H1 (cell line): ENCODE data around the gene RNF126. TPM values are rescaled to one million over a fixed set of nuclear protein-coding genes. Genes with fewer than 3 reads are reported as not detected.

Source experiments
- CTCF ChIA-PET: fragments of 300-600 bp; sonication (Branson Sonifier 250); formaldehyde crosslinking; loops from one replicate; lab custom pipeline; 2021; ENCODE audit not compliant: partially characterized antibody; lab: Charles Lee
- POLR2A ChIA-PET: fragments of 300-600 bp; sonication (Branson Sonifier 250); formaldehyde crosslinking; loops from one replicate; lab custom pipeline; 2021; ENCODE audit warnings: inconsistent platforms; ENCODE audit not compliant: partially characterized antibody; lab: Charles Lee
- DNase-seq, 2 experiments: peaks; one replicate each; pipeline versions ENCODE4 v3.0.0 to v3.0.0-alpha.2; 2010 to 2022; ENCODE audit warnings: low spot score in 2 of 2, low read depth in 1 of 2, mixed read lengths in 1 of 2
- FAIRE-seq: peaks from 2 replicates; lab custom pipeline; 2011; peaks lifted over from hg19 to GRCh38; lab: Jason Lieb, UNC
- H2AFZ ChIP-seq: 2 replicates; pipeline ENCODE4 v1.8.1; 2012; ENCODE audit warnings: low read length, inconsistent platforms
- H2AK5ac ChIP-seq: 2 replicates; pipeline ENCODE4 v1.6.1; 2013; ENCODE audit warnings: low read depth, low read length
- H2BK120ac ChIP-seq: replicated peaks from 2 replicates; pipeline ENCODE3; 2013; ENCODE audit warnings: low read depth, low read length, inconsistent platforms
- H2BK12ac ChIP-seq: 2 replicates; pipeline ENCODE4 v1.6.1; 2013; ENCODE audit warnings: low read depth, low read length
- H2BK15ac ChIP-seq: 2 replicates; pipeline ENCODE4 v1.6.1; 2013; ENCODE audit warnings: low read length
- H2BK20ac ChIP-seq: 2 replicates; pipeline ENCODE4 v1.6.1; 2013; ENCODE audit warnings: low read length
- H2BK5ac ChIP-seq: 2 replicates; pipeline ENCODE4 v1.6.1; 2013; ENCODE audit warnings: low read depth, low read length
- H3K14ac ChIP-seq: 2 replicates; pipeline ENCODE4 v1.6.1; 2013; ENCODE audit warnings: inconsistent platforms; ENCODE audit not compliant: insufficient read length
- H3K18ac ChIP-seq: 2 replicates; pipeline ENCODE4 v1.6.1; 2013; ENCODE audit warnings: low read length; ENCODE audit errors: extremely low read depth
- H3K23ac ChIP-seq: 2 replicates; pipeline ENCODE4 v1.6.1; 2013; ENCODE audit warnings: inconsistent platforms; ENCODE audit not compliant: insufficient read length
- H3K23me2 ChIP-seq: 2 replicates; pipeline ENCODE4 v1.6.1; 2013; ENCODE audit warnings: low read depth, low read length
- H3K27ac ChIP-seq: 2 replicates; pipeline ENCODE4 v1.6.1; 2011; ENCODE audit warnings: low read depth, low read length, inconsistent platforms
- H3K27me3 ChIP-seq, 4 experiments: replicated peaks in 1 of 4; 1 replicate in 1 of 4; 2 replicates in 3 of 4; pipeline versions ENCODE4 v1.6.1 to v1.8.1; 2011 to 2013; ENCODE audit warnings: low read length in 3 of 4, mild to moderate bottlenecking in 3 of 4, inconsistent platforms in 2 of 4, mixed read lengths in 2 of 4, moderate library complexity in 1 of 4; ENCODE audit not compliant: control insufficient read depth in 3 of 4, insufficient read depth in 3 of 4; ENCODE audit errors: extremely low read depth in 1 of 4
- H3K36me3 ChIP-seq, 4 experiments: 2 replicates each; pipeline versions ENCODE4 v1.6.1 to v1.8.1; 2011 to 2013; ENCODE audit warnings: mild to moderate bottlenecking in 4 of 4, low read length in 3 of 4, moderate library complexity in 2 of 4, control low read depth in 1 of 4, inconsistent platforms in 1 of 4; ENCODE audit not compliant: insufficient read depth in 4 of 4, control insufficient read depth in 2 of 4
- H3K4ac ChIP-seq: replicated peaks from 2 replicates; pipeline ENCODE3; 2013; ENCODE audit warnings: low read length, low read depth, mixed read lengths, inconsistent platforms; ENCODE audit not compliant: insufficient read length
- H3K4me1 ChIP-seq, 4 experiments: replicated peaks in 1 of 4; 1 replicate in 1 of 4; 2 replicates in 3 of 4; pipeline versions ENCODE4 v1.6.1 to v1.8.1; 2011 to 2013; ENCODE audit warnings: low read length in 3 of 4, inconsistent platforms in 2 of 4, mixed read lengths in 1 of 4; ENCODE audit not compliant: insufficient read depth in 4 of 4, control insufficient read depth in 3 of 4
- H3K4me2 ChIP-seq, 2 experiments: 2 replicates each; pipeline versions ENCODE4 v1.6.1 to v1.8.1; 2011 to 2013; ENCODE audit warnings: low read depth in 2 of 2, low read length in 2 of 2, control low read depth in 1 of 2, inconsistent platforms in 1 of 2, mild to moderate bottlenecking in 1 of 2; ENCODE audit not compliant: insufficient read depth in 1 of 2
- H3K4me3 ChIP-seq, 4 experiments: fragments of 200-600, 300-600 bp in 1 of 4; sonication (generic), shearing (Covaris generic), sonication (Bioruptor Twin) in 1 of 4; 2 replicates each; pipeline versions ENCODE4 v1.5.1 to v1.8.1; 2011 to 2016; ENCODE audit warnings: low read length in 4 of 4, low read depth in 3 of 4, control low read depth in 2 of 4, inconsistent platforms in 2 of 4, mild to moderate bottlenecking in 2 of 4, mixed read lengths in 1 of 4, moderate library complexity in 1 of 4; ENCODE audit not compliant: insufficient read depth in 2 of 4; ENCODE audit errors: extremely low read depth in 1 of 4
- H3K56ac ChIP-seq: replicated peaks from 2 replicates; pipeline ENCODE3; 2013; ENCODE audit warnings: low read depth, mild to moderate bottlenecking, mixed read lengths, low read length, inconsistent platforms; ENCODE audit not compliant: insufficient read length
- H3K79me1 ChIP-seq: 2 replicates; pipeline ENCODE4 v1.6.1; 2013; ENCODE audit warnings: low read depth, low read length, control low read depth
- H3K79me2 ChIP-seq, 2 experiments: 2 replicates each; pipeline versions ENCODE4 v1.6.1 to v1.8.1; 2012 to 2013; ENCODE audit warnings: low read length in 2 of 2, mild to moderate bottlenecking in 2 of 2, inconsistent platforms in 1 of 2; ENCODE audit not compliant: insufficient read depth in 2 of 2, control insufficient read depth in 1 of 2
- H3K9ac ChIP-seq, 4 experiments: replicated peaks in 1 of 4; 1 replicate in 1 of 4; 2 replicates in 3 of 4; pipeline versions ENCODE4 v1.6.1 to v1.8.1; 2011 to 2013; ENCODE audit warnings: low read depth in 3 of 4, low read length in 3 of 4, control low read depth in 2 of 4, mild to moderate bottlenecking in 2 of 4, moderate library complexity in 2 of 4, inconsistent platforms in 1 of 4; ENCODE audit errors: extremely low read depth in 1 of 4
- H3K9me3 ChIP-seq, 2 experiments: 2 replicates each; pipeline versions ENCODE4 v1.6.1 to v1.8.1; 2012 to 2013; ENCODE audit warnings: mild to moderate bottlenecking in 2 of 2, moderate library complexity in 2 of 2, control low read depth in 1 of 2, inconsistent platforms in 1 of 2, low read depth in 1 of 2, low read length in 1 of 2, mixed read lengths in 1 of 2; ENCODE audit not compliant: insufficient read depth in 2 of 2
- H4K20me1 ChIP-seq, 2 experiments: replicated peaks in 1 of 2; 2 replicates each; pipeline versions ENCODE3 to v1.8.1; 2011 to 2013; ENCODE audit warnings: inconsistent platforms in 2 of 2, low read length in 2 of 2, mild to moderate bottlenecking in 1 of 2; ENCODE audit not compliant: insufficient read depth in 2 of 2, control insufficient read depth in 1 of 2
- H4K5ac ChIP-seq: 2 replicates; pipeline ENCODE4 v1.6.1; 2013; ENCODE audit warnings: low read length, low read depth, mixed read lengths, inconsistent platforms; ENCODE audit not compliant: insufficient read length
- H4K8ac ChIP-seq: 2 replicates; pipeline ENCODE4 v1.8.0; 2013; ENCODE audit warnings: mild to moderate bottlenecking, moderate library complexity, low read length, inconsistent platforms; ENCODE audit not compliant: insufficient read depth; ENCODE audit errors: extremely low read depth
- H4K91ac ChIP-seq: replicated peaks from 2 replicates; pipeline ENCODE3; 2013; ENCODE audit warnings: low read length, mixed read lengths, inconsistent platforms; ENCODE audit not compliant: insufficient read length
- HDAC2 ChIP-seq, 2 experiments: fragments of 300-600 bp in 1 of 2; sonication (generic) in 1 of 2; IDR thresholded peaks; 2 replicates each; pipeline ENCODE4 v1.6.1; 2011 to 2012; ENCODE audit warnings: low read depth in 2 of 2, low read length in 2 of 2, mild to moderate bottlenecking in 2 of 2, moderate library complexity in 2 of 2, borderline replicate concordance in 1 of 2, inconsistent platforms in 1 of 2
- RXRA ChIP-seq: IDR thresholded peaks from 2 replicates; pipeline ENCODE4 v1.6.1; 2011; ENCODE audit warnings: low read depth, mild to moderate bottlenecking, low read length, moderate library complexity; ENCODE audit not compliant: insufficient read depth
- WGBS, 2 experiments: shearing (Covaris generic) in 1 of 2; methylation state at CpG; one replicate each; pipeline versions ENCODE4 v1.1.6 to v1.1.7; 2013 to 2015; ENCODE audit warnings: low lambda C conversion rate in 2 of 2, mixed read lengths in 2 of 2, inconsistent platforms in 1 of 2, low coverage in 1 of 2, missing lambda C conversion rate in 1 of 2; ENCODE audit not compliant: insufficient replicate concordance in 2 of 2, insufficient coverage in 1 of 2, insufficient read length in 1 of 2; ENCODE audit errors: extremely low coverage in 1 of 2, missing lambda C conversion rate in 1 of 2; 5-methylcytosine and 5-hydroxymethylcytosine counted together
- polyA plus RNA-seq, 7 experiments: library from polyadenylated mRNA; depleted of rRNA in 3 of 7; stranded (reverse) in 5 of 7; unstranded in 2 of 7; fragments of >200 nt in 5 of 7; fragments of 200-250 nt in 2 of 7; gene quantifications; 1 replicate in 5 of 7; 2 replicates in 1 of 7; 4 replicates in 1 of 7; pipeline versions ENCODE4 v1.2.1 to v1.2.3, GENCODE V29; 2011 to 2013; ENCODE audit warnings: missing spikeins in 2 of 7, mixed read lengths in 2 of 7
- total RNA-seq: library from RNA; stranded (reverse); fragmentation: NEBNext Ultra II Directional; extraction: Animal tissue kit (Norgen Biotek cat#: 25700); gene quantifications from 2 replicates; pipeline ENCODE4 v1.2.1, GENCODE V29; 2021

Gene RNF126
- total and polyA plus RNA-seq, 2 of the 8 experiments (the other 6 are each of a cell fraction or from before 2014, with no cell fraction given), result 21.8 to 68.0 TPM

GRCh38 chr19:610071-610800 lies 52.8 kb downstream of the RNF126 start:
- ChIA-PET CTCF (interaction anchor here (1.2 to 1.3 kb wide), 2 partner anchors 21 to 26 kb away, joined by 3 to 4 read pairs; no protein-coding TSS in a partner anchor), POLR2A (interaction anchor here (1.6 kb wide), 1 partner anchor 20 kb away, joined by 3 read pairs; no protein-coding TSS in a partner anchor)
- WGBS, 2 experiments, result 94% methylated on average over 12 of the region's 38 CpGs; no CpG with 5 or more reads in 1 of the 2 experiments
- FAIRE-seq, result no peak
- H2BK120ac ChIP-seq, result no peak overlapping the region
- no peak overlapping the region for H3K14ac ChIP-seq
- peaks cover 0 to 2% of the 10 kb centered on the region in 2 experiments for H4K20me1 ChIP-seq
- no peak overlapping the region for H3K23ac ChIP-seq
- no peak overlapping the region for H3K4me2 ChIP-seq
- H4K5ac ChIP-seq, result no peak overlapping the region
- H2BK15ac ChIP-seq, result no peak overlapping the region
- H3K4me1 ChIP-seq, result no peaks in the 10 kb centered on the region
- peak overlapping the region; percentile 28; the same call in 1 of the 2 replicates for H4K8ac ChIP-seq
- no peak overlapping the region for H2BK12ac ChIP-seq
- H3K36me3 ChIP-seq, result peaks cover 0 to 7% (median 3%) of the 10 kb centered on the region in 4 experiments; a peak in 2 of 8 replicates
- H3K79me1 ChIP-seq, result no peaks in the 10 kb centered on the region; the same call in 1 of the 2 replicates
- TF ChIP-seq RXRA (no peak), HDAC2 (IDR thresholded peaks at IDR 0.05; ENCODE audit: borderline replicate concordance in 1 of 2, low read depth in 2 of 2, low read length in 2 of 2) (no peak)
- H2AK5ac ChIP-seq, result no peak overlapping the region
- H3K9ac ChIP-seq, result no peak overlapping the region
- H2BK20ac ChIP-seq, result no peak overlapping the region
- no peak overlapping the region for H3K27ac ChIP-seq
- no peak overlapping the region for H3K18ac ChIP-seq
- H3K9me3 ChIP-seq, result peaks cover 0 to 4% of the 10 kb centered on the region in 2 experiments; a peak in 1 of 4 replicates
- no peak overlapping the region for H3K4me3 ChIP-seq
- no peak overlapping the region for H2BK5ac ChIP-seq
- H4K91ac ChIP-seq, result no peak overlapping the region
- no peak for DNase-seq
- no peaks in the 10 kb centered on the region for H3K27me3 ChIP-seq
- no peak overlapping the region for H2AFZ ChIP-seq
- no peaks in the 10 kb centered on the region for H3K23me2 ChIP-seq
- no peak overlapping the region for H3K56ac ChIP-seq
- H3K79me2 ChIP-seq, result no peaks in the 10 kb centered on the region
- no peak overlapping the region for H3K4ac ChIP-seq
